GM18951 (cell line): Measurements from ENCODE around the gene KPNB1.
A peak's percentile ranks its signal among the peaks of the same experiment; 100 is the strongest.

Source experiments
- POLR2A ChIP-seq: IDR thresholded peaks from 4 replicates; pipeline ENCODE4 v1.6.1; 2011; ENCODE audit warnings: mild to moderate bottlenecking; ENCODE audit not compliant: insufficient read length, insufficient read depth; ENCODE audit errors: extremely low read depth
- in situ Hi-C: fragments of 300-500 bp; cut with MboI; formaldehyde crosslinking; loops from one replicate; pipeline ENCODE4 v1.12.0; 2022; ENCODE audit warnings: low sequenced_read_pairs, mixed read lengths, inconsistent platforms; ENCODE audit not compliant: unreplicated experiment

KPNB1 gene

GRCh38 chr17:47692895-47693730 lies 43.4 kb downstream of the KPNB1 start:
- no peak for TF ChIP-seq POLR2A
- in situ Hi-C loops, result no loop called here

- no peak for TF ChIP-seq POLR2A
- in situ Hi-C loops, result no loop called here
Observed at GRCh38 chr17:47693731-47694580, 44.2 kb downstream of the KPNB1 start, which contains the start of gene TBKBP1. TBKBP1 (plus strand) TSS chr17:47694161; CDS start chr17:47696113, 1,952 bp downstream.

GRCh38 chr17:47694581-47695428 lies 45.1 kb downstream of the KPNB1 start:
- TF ChIP-seq POLR2A, result peak; percentile 23
- in situ Hi-C loops, result no loop called here

- TF ChIP-seq POLR2A, result no peak
- in situ Hi-C loops, result no loop called here
Observed at GRCh38 chr17:47695429-47696376, 46.0 kb downstream of the KPNB1 start.

DNA sequence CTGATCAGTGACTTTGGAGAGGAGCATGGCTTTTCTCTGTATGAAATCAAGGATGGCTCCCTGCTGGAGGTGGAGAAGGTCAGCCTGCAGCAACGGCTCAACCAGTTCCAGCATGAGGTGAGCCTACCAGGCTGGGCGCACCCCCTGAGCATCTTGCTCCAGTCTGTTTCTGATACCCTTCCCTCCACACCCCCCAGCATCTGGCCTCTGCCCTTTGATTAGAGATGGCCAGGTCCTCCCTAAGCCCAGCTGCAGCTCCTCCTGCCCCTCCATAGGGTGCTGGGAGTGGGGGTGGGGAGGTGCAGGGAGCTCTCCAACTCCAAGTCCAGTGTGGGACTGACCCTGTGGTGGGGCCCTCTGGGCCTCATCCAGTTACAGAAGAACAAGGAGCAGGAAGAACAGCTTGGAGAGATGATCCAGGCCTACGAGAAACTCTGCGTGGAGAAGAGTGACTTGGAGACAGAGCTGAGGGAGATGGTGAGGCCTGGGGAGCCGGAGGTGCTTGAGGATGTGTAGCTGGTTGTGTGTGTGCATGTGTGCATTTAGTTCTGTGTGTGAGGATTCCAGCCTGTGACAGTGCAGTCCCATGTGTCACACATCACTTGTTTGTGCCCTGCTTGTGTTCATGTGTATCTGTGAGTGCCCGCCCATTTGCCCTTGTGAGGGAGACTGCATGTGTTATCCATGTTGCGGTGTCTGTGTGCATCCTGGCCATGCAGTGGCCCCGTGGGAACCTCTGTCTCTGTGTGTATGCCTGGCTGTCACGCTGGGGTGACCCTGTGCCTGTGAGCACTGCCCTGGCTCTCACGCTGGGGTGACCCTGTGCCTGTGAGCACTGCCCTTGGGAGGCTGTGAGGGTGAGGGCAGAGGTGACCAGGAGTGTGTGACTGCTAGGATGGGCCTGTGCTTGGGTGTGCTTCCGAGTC lies 47.3 kb downstream of the KPNB1 start:
- in situ Hi-C loops, result no loop called here

GRCh38 chr17:47697906-47698711 lies 48.4 kb downstream of the KPNB1 start:
- no peak for TF ChIP-seq POLR2A
- in situ Hi-C loops, result no loop called here

More for the DNA sequence above, 47.3 kb downstream of the KPNB1 start:
- TF ChIP-seq POLR2A, result no peak

GRCh38 chr17:47698749-47699535 lies 49.2 kb downstream of the KPNB1 start:
- in situ Hi-C loops, result no loop called here
- TF ChIP-seq POLR2A, result no peak

DNA sequence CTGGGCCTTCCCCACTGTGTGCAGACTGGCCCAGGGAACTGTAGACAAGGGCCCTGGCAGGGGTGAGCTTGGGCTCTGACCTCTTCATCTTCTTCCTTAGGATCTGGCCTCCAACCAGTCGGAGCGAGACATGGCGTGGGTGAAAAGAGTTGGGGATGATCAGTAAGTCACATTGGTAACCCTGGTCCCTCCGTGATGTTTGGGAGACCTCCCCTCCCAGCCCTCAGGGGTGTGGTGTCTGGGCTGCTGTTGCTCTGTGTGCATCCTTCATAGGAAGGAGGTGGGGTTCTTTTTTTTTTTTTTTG lies 49.8 kb downstream of the KPNB1 start:
- no peak for TF ChIP-seq POLR2A
- in situ Hi-C loops, result no loop called here

DNA sequence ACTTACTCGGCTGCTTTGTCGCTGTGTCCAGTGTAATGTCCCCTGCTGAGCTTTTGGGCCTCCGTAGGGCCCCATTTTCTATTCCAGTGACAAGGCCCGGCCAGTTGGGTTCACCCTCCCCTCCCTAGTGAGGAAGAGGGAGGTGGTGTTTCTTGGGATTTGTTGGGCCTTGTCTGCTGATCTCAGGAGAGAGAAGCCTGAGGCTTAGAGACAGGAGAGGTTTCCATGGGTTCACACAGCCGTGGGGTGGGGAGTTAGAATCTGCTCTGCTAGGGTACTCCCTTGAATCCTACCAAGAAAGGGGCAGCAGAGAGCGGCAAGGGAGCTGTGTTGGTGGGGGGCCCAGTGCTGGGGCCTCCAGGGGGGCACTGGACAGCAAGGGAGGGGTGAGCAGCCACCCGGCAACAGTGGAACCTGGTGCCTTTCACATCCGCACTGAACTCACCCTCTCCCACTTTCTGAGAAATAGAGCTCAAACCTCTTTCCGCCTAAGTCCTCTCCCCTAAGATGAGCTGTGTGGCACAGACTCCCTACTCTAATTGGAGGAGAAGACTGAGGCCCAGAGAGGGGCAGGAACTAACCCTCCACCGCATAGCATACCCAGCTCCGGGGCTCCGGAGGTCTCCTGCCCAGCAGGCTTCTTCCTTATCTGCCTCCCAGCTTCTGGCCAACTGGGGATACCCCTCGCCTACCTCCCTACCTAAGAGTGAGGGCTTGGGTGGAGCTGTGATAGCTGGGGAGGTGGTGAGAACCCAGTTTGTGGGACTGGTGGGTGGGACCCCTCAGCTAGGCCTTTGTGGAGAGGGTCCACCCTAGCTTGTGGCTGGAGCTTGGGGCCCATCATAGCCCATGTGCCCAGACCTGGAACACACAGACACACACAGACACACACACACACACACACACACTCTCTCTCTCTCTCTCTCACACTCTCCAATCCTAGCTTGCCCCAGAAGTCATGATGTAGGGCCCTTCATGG lies 51.0 kb downstream of the KPNB1 start:
- in situ Hi-C loops, result no loop called here
- no peak for TF ChIP-seq POLR2A
